Measurements from ENCODE around the gene OPN4.

- TF ChIP-seq CTCF (conservative IDR thresholded peaks at IDR 0.05; ENCODE audit: low read length): no peak
- TF ChIP-seq EZH2phosphoT487 (IDR thresholded peaks at IDR 0.05; ENCODE audit: borderline replicate concordance): no peak
These were observed 810 bp downstream of the OPN4 start for GRCh38 chr10:86655173-86655540.
